Activated B cell treated with CpG ODN at 0.5 μM for 24 hours (primary cell): ENCODE measurements around the gene EVI5L. TPM values are rescaled to one million over a fixed set of nuclear protein-coding genes. Genes with fewer than 3 reads are reported as not detected.
"Not testable (repeated sequence)": the region's sequence is repeated elsewhere in the genome, so short reads cannot be mapped to it uniquely, and the experiment has no call there.

Experiments
- ATAC-seq: fragments of 200-7000 bp; cut with Tn5 transposase; one replicate; pipeline ENCODE4 v1.10.0; 2021; ENCODE audit warnings: low read depth, mild to moderate bottlenecking, moderate library complexity
- CTCF ChIA-PET: fragments of 350-600 bp; sonication (Branson Sonifier 250); formaldehyde crosslinking; loops from one replicate; lab custom pipeline; 2021; ENCODE audit warnings: antibody characterized with exemption; lab: Charles Lee
- POLR2A ChIA-PET: fragments of 350-600 bp; sonication (Branson Sonifier 250); formaldehyde crosslinking; loops from one replicate; lab custom pipeline; 2021; ENCODE audit warnings: antibody characterized with exemption; lab: Charles Lee
- DNase-seq: peaks from one replicate; pipeline ENCODE4 v3.0.0; 2022
- H3K27ac Mint-ChIP-seq: one replicate; pipeline ENCODE4 v1.8.0; 2020; ENCODE audit warnings: mixed read lengths
- H3K27me3 Mint-ChIP-seq: one replicate; pipeline ENCODE4 v1.8.0; 2021; ENCODE audit warnings: mixed read lengths
- H3K36me3 Mint-ChIP-seq: one replicate; pipeline ENCODE4 v1.8.0; 2021; ENCODE audit warnings: low read depth, mixed read lengths
- H3K4me1 Mint-ChIP-seq: one replicate; pipeline ENCODE4 v1.8.0; 2021; ENCODE audit warnings: mixed read lengths
- H3K4me3 Mint-ChIP-seq: one replicate; pipeline ENCODE4 v1.8.0; 2020; ENCODE audit warnings: mild to moderate bottlenecking, mixed read lengths
- H3K9me3 Mint-ChIP-seq: one replicate; pipeline ENCODE4 v1.8.0; 2020; ENCODE audit warnings: mixed read lengths
- CTCF ChIP-seq: fragments of 200-600 bp; IDR thresholded peaks from one replicate; pipeline ENCODE4 v1.8.0; 2022; ENCODE audit warnings: antibody characterized with exemption, mild to moderate bottlenecking
- intact Hi-C: fragments of 100-400 bp; cut with micrococcal nuclease; formaldehyde crosslinking; loops from one replicate; pipeline ENCODE4 v1.15.1; 2024
- total RNA-seq: library from RNA; stranded (reverse); gene quantifications from 2 replicates; pipeline ENCODE4 v1.2.3, GENCODE V29; 2022

EVI5L gene
- total RNA-seq, 1 donor from 2014 or later, result 12.8 TPM

GRCh38 chr19:7856109-7856591 lies 26.1 kb downstream of the EVI5L start:
- ChIA-PET CTCF (no interaction called here), POLR2A (no interaction called here)
- intact Hi-C loops, result no loop called here
- Mint-ChIP-seq H3K36me3 (no peaks in the 10 kb centered on the region), H3K27ac (no peak overlapping the region), H3K9me3 (no peaks in the 10 kb centered on the region), H3K27me3 (peaks cover 8% of the 10 kb centered on the region), H3K4me3 (no peak overlapping the region), H3K4me1 (peaks cover 7% of the 10 kb centered on the region)
- TF ChIP-seq CTCF, result no peak
- no peak for ATAC-seq
- DNase-seq, result no peak

GRCh38 chr19:7856679-7857663 lies 27.0 kb downstream of the EVI5L start:
- ChIA-PET POLR2A (no interaction called here), CTCF (interaction anchor here (1.1 kb wide), 1 partner anchor 46 kb away, joined by 3 read pairs; the partner anchor contains the start of gene MAP2K7)
- H3K36me3 Mint-ChIP-seq, result no peaks in the 10 kb centered on the region
- TF ChIP-seq CTCF, result no peak
- H3K4me3 Mint-ChIP-seq, result no peak overlapping the region
- intact Hi-C loops, result no loop called here
- H3K4me1 Mint-ChIP-seq, result peaks cover 14% of the 10 kb centered on the region
- ATAC-seq (no peak), DNase-seq (no peak)
- H3K27me3 Mint-ChIP-seq, result peaks cover 11% of the 10 kb centered on the region
- no peak overlapping the region for H3K27ac Mint-ChIP-seq
- H3K9me3 Mint-ChIP-seq, result no peaks in the 10 kb centered on the region

GRCh38 chr19:7857727-7858108 lies 27.7 kb downstream of the EVI5L start:
- no peak for TF ChIP-seq CTCF
- no peak overlapping the region for H3K27ac Mint-ChIP-seq
- DNase-seq, result no peak
- no peak overlapping the region for H3K4me3 Mint-ChIP-seq
- no peaks in the 10 kb centered on the region for H3K36me3 Mint-ChIP-seq
- intact Hi-C loops, result no loop called here
- no peaks in the 10 kb centered on the region for H3K9me3 Mint-ChIP-seq
- CTCF ChIA-PET, result interaction anchor here (1.1 kb wide), 1 partner anchor 46 kb away, joined by 3 read pairs; the partner anchor contains the start of gene MAP2K7
- peaks cover 17% of the 10 kb centered on the region for H3K4me1 Mint-ChIP-seq
- H3K27me3 Mint-ChIP-seq, result peaks cover 11% of the 10 kb centered on the region
- no peak for ATAC-seq
- POLR2A ChIA-PET, result no interaction called here

- POLR2A ChIA-PET, result no interaction called here
- no peak for ATAC-seq
These were observed 28.2 kb downstream of the EVI5L start for GRCh38 chr19:7858109-7858770.

GRCh38 chr19:7859087-7859486 lies 29.1 kb downstream of the EVI5L start:
- Mint-ChIP-seq H3K4me1 (peaks cover 13% of the 10 kb centered on the region), H3K27me3 (peaks cover 11% of the 10 kb centered on the region)
- H3K36me3 Mint-ChIP-seq, H3K9me3 Mint-ChIP-seq, CTCF ChIA-PET, ATAC-seq, intact Hi-C loops, H3K27ac Mint-ChIP-seq, H3K4me3 Mint-ChIP-seq, DNase-seq: not testable (repeated sequence)
- POLR2A ChIA-PET, result interaction anchor here (1.5 kb wide), 1 partner anchor 61 kb away, joined by 14 read pairs; the partner anchor contains the start of gene SNAPC2

More at GRCh38 chr19:7858109-7858770, 28.2 kb downstream of the EVI5L start:
- CTCF ChIA-PET, result interaction anchor here (1.1 kb wide), 1 partner anchor 45 kb away, joined by 3 read pairs; the partner anchor contains the start of gene MAP2K7
- DNase-seq, result no peak
- Mint-ChIP-seq H3K9me3 (no peaks in the 10 kb centered on the region), H3K4me3 (no peak overlapping the region), H3K27ac (no peak overlapping the region), H3K36me3 (no peaks in the 10 kb centered on the region), H3K4me1 (peaks cover 13% of the 10 kb centered on the region), H3K27me3 (peaks cover 11% of the 10 kb centered on the region)
- intact Hi-C loops, result no loop called here
- no peak for TF ChIP-seq CTCF
